HepG2 (cell line): ENCODE data around the gene DSE.

Experiments
- TCF12 ChIP-seq, 2 experiments: fragments of 450-650 bp in 1 of 2; sonication (generic) in 1 of 2; formaldehyde crosslinking in 1 of 2; IDR thresholded peaks; 2 replicates each; pipeline versions ENCODE4 v1.6.1 to v1.8.0; 2017 to 2022; ENCODE audit warnings: antibody characterized with exemption in 1 of 2, mild to moderate bottlenecking in 1 of 2, missing genetic modification reagents in 1 of 2, moderate library complexity in 1 of 2
- ZFP36L2 ChIP-seq: sonication (generic); formaldehyde crosslinking; IDR thresholded peaks from 2 replicates; pipeline ENCODE4 v1.4.0; 2020; ENCODE audit warnings: missing genetic modification reagents
- TF ChIP-seq, protein P1 (sequence below): sonication (generic); formaldehyde crosslinking; IDR thresholded peaks from 2 replicates; pipeline ENCODE4 v1.4.0; 2020; ENCODE audit warnings: missing genetic modification reagents

DNA sequence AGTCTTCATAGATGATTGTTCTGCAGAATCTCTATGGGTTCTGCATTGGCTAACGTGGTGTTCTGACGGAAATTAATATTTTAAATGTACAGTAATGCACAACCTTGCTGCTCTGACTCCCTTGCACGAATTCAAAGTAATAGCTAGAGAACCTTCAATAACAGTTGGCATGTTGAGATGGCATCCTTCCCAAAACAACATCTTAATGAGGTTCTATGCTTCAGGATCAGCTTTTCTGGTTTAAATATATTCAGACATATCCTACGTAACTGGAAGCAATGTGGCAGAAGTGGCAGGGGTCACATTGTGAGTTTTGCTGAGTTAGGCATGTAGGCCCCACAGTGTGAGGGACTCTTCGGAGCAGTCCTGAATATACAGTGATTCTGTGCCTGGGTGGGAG, 25.7 kb downstream of the DSE start:
- TF ChIP-seq TCF12 (IDR thresholded peaks at IDR 0.05) (no peak), TCF12 (CRISPR knock-in tag; IDR thresholded peaks at IDR 0.05) (no peak), ZFP36L2 (no peak)
- TF ChIP-seq, protein P1, sequence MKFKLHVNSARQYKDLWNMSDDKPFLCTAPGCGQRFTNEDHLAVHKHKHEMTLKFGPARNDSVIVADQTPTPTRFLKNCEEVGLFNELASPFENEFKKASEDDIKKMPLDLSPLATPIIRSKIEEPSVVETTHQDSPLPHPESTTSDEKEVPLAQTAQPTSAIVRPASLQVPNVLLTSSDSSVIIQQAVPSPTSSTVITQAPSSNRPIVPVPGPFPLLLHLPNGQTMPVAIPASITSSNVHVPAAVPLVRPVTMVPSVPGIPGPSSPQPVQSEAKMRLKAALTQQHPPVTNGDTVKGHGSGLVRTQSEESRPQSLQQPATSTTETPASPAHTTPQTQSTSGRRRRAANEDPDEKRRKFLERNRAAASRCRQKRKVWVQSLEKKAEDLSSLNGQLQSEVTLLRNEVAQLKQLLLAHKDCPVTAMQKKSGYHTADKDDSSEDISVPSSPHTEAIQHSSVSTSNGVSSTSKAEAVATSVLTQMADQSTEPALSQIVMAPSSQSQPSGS (CRISPR knock-in tag) = no peak
